Measurements from ENCODE around the gene PRIM2.
"Not testable (repeated sequence)": the region's sequence is repeated elsewhere in the genome, so short reads cannot be mapped to it uniquely, and the experiment has no call there.

DNA sequence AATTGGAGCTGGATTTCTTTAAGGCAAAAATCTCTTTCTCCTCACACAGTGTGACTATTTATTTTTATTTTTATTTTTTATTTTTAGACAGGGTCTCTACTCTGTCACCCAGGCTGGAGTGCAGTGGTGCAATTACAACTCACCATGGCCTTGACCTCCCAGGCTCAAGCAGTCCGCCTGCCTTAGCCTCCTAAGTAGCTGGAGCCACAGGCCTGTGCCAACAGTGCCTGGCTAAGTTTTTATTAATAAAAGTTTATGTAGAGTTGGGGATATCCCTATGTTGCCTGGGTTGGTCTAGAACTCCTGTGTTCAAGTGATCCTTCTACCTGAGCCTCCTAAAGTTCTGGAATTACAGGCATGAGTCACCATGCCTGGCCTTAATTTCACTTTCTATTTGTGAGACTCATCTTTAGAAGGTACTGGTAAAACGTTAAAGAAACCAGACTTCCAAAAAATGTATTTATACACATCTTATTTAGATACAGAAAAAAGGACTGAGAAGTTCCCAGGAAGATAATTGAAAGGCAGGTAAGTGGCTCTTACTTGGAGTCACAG is 71.7 kb downstream of the PRIM2 start:
- not testable (repeated sequence) for TF ChIP-seq CTCF (IDR thresholded peaks at IDR 0.05; ENCODE audit: low read length); EZH2 (optimal IDR thresholded peaks at IDR 0.05; ENCODE audit: low read depth, low read length); EZH2phosphoT487 (IDR thresholded peaks at IDR 0.05; ENCODE audit: low read length)
